ENCODE data around the gene CFI.

GRCh38 chr4:109738104-109738872 is 63.5 kb downstream of the CFI start:
- TF ChIP-seq CTCF (IDR thresholded peaks at IDR 0.05) (no peak), POLR2AphosphoS5 (IDR thresholded peaks at IDR 0.05) (no peak), POLR2A (IDR thresholded peaks at IDR 0.05) (no peak)

Measured in suprapubic skin (tissue), 4 donors.